Gastrocnemius medialis (tissue), 4 donors: Measurements from ENCODE around the gene HS3ST3A1.

ENCODE experiments used
- CTCF ChIP-seq, 5 experiments: fragments of 450-650 bp in 3 of 5; fragments of 200-600 bp in 2 of 5; sonication (generic) in 2 of 5; IDR thresholded peaks in 4 of 5; conservative IDR thresholded peaks in 1 of 5; 1 replicate in 4 of 5; 2 replicates in 1 of 5; pipeline ENCODE4 v1.5.1; 2016 to 2019; ENCODE audit warnings: antibody characterized with exemption in 5 of 5, mild to moderate bottlenecking in 3 of 5, moderate library complexity in 3 of 5
- POLR2A ChIP-seq, 2 donors: fragments of 450-650 bp; IDR thresholded peaks; one replicate each; pipeline ENCODE4 v1.6.1; 2017; ENCODE audit warnings: antibody characterized with exemption in 2 of 2, mild to moderate bottlenecking in 2 of 2, moderate library complexity in 2 of 2

GRCh38 chr17:13462146-13462545 is 139.6 kb downstream of the HS3ST3A1 start:
- no peak for TF ChIP-seq CTCF (IDR thresholded peaks at IDR 0.05 in 4 of 5, conservative IDR thresholded peaks at IDR 0.05 in 1 of 5)
- no peak for TF ChIP-seq POLR2A (IDR thresholded peaks at IDR 0.05)
